Endothelial cell of umbilical vein (primary cell): ENCODE measurements around the gene RFX1. TPM values are rescaled to one million over a fixed set of nuclear protein-coding genes. Genes with fewer than 3 reads are reported as not detected.

Source experiments
- BruUV-seq: library from RNA; stranded (reverse); fragments of 400-500 nt; replicated peaks from 2 replicates; lab custom pipeline; 2021; lab: Mats Ljungman, UMichigan
- CTCF ChIA-PET: fragments of 300-600, 350-600 bp; sonication (Branson Sonifier 250); formaldehyde crosslinking; loops from one replicate; lab custom pipeline; 2021; ENCODE audit warnings: antibody characterized with exemption, inconsistent platforms; lab: Charles Lee
- POLR2A ChIA-PET: fragments of 300-600, 350-600 bp; sonication (Branson Sonifier 250); formaldehyde crosslinking; loops from one replicate; lab custom pipeline; 2021; ENCODE audit warnings: antibody characterized with exemption, inconsistent platforms; lab: Charles Lee
- DNase-seq: peaks from one replicate; pipeline ENCODE4 v3.0.0-alpha.2; 2011; ENCODE audit warnings: low read depth, low spot score
- FAIRE-seq: peaks from 2 replicates; lab custom pipeline; 2011; peaks lifted over from hg19 to GRCh38; lab: Jason Lieb, UNC
- H2AFZ ChIP-seq: 2 replicates; pipeline ENCODE4 v1.6.0; 2012; ENCODE audit warnings: low read depth, low read length, control low read depth, inconsistent platforms
- H3K27ac ChIP-seq: 2 replicates; pipeline ENCODE4 v1.5.1; 2011; ENCODE audit warnings: low read depth, mild to moderate bottlenecking, control low read depth, low read length, moderate library complexity; ENCODE audit not compliant: insufficient read depth
- H3K27me3 ChIP-seq, 2 experiments: 2 replicates each; pipeline versions ENCODE4 v1.6.0 to v1.6.1; 2011; ENCODE audit warnings: low read length in 2 of 2, mixed read lengths in 1 of 2; ENCODE audit not compliant: control insufficient read depth in 2 of 2, insufficient read depth in 2 of 2
- H3K36me3 ChIP-seq, 2 experiments: 2 replicates in 1 of 2; 3 replicates in 1 of 2; pipeline ENCODE4 v1.5.1; 2011; ENCODE audit warnings: low read length in 2 of 2, mild to moderate bottlenecking in 1 of 2, moderate library complexity in 1 of 2; ENCODE audit not compliant: control insufficient read depth in 2 of 2, insufficient read depth in 2 of 2; ENCODE audit errors: extremely low read depth in 1 of 2
- H3K4me1 ChIP-seq: 3 replicates; pipeline ENCODE4 v1.5.1; 2011; ENCODE audit warnings: mild to moderate bottlenecking, low read length; ENCODE audit not compliant: control insufficient read depth, insufficient read depth; ENCODE audit errors: extremely low read depth
- H3K4me2 ChIP-seq: 2 replicates; pipeline ENCODE4 v1.6.1; 2011; ENCODE audit warnings: low read length, control low read depth, mixed read lengths; ENCODE audit not compliant: insufficient read depth
- H3K4me3 ChIP-seq, 3 experiments: fragments of 200-600 bp in 1 of 3; sonication (generic), shearing (Covaris generic) in 1 of 3; replicated peaks in 1 of 3; 2 replicates each; pipeline ENCODE4 v1.5.1; 2011 to 2016; ENCODE audit warnings: control low read depth in 3 of 3, low read length in 3 of 3, mild to moderate bottlenecking in 2 of 3, inconsistent platforms in 1 of 3, low read depth in 1 of 3, moderate library complexity in 1 of 3; ENCODE audit not compliant: insufficient read depth in 1 of 3
- H3K79me2 ChIP-seq: 2 replicates; pipeline ENCODE4 v1.6.0; 2012; ENCODE audit warnings: low read length, inconsistent platforms; ENCODE audit not compliant: control insufficient read depth, insufficient read depth
- H3K9ac ChIP-seq: replicated peaks from 2 replicates; pipeline ENCODE3; 2011; ENCODE audit warnings: low read length, control low read depth; ENCODE audit not compliant: insufficient read depth; ENCODE audit errors: extremely low read depth
- H3K9me1 ChIP-seq: replicated peaks from 3 replicates; pipeline ENCODE4 v1.6.0; 2011; ENCODE audit warnings: mild to moderate bottlenecking, low read length; ENCODE audit not compliant: control insufficient read depth, insufficient read depth; ENCODE audit errors: extremely low read depth
- H3K9me3 ChIP-seq: replicated peaks from 2 replicates; pipeline ENCODE4 v1.5.1; 2012; ENCODE audit warnings: low read length, inconsistent platforms; ENCODE audit not compliant: control insufficient read depth, insufficient read depth
- H4K20me1 ChIP-seq: replicated peaks from 2 replicates; pipeline ENCODE3; 2011; ENCODE audit warnings: mild to moderate bottlenecking, low read length; ENCODE audit not compliant: control insufficient read depth, insufficient read depth; ENCODE audit errors: extremely low read depth
- EZH2 ChIP-seq: IDR thresholded peaks from 2 replicates; pipeline ENCODE4 v1.6.1; 2012; ENCODE audit warnings: borderline replicate concordance, low read depth, mild to moderate bottlenecking, moderate library complexity, low read length, inconsistent platforms; ENCODE audit not compliant: severe bottlenecking
- FOS ChIP-seq: IDR thresholded peaks from 2 replicates; pipeline ENCODE4 v1.6.1; 2011; ENCODE audit warnings: mild to moderate bottlenecking, low read length, moderate library complexity, borderline replicate concordance; ENCODE audit not compliant: insufficient read depth
- GATA2 ChIP-seq: IDR thresholded peaks from 2 replicates; pipeline ENCODE4 v1.7.0; 2011; ENCODE audit warnings: low read depth, mild to moderate bottlenecking, moderate library complexity, mixed read lengths, low read length; ENCODE audit not compliant: insufficient read length, insufficient read depth
- JUN ChIP-seq: IDR thresholded peaks from 2 replicates; pipeline ENCODE4 v1.6.1; 2011; ENCODE audit warnings: borderline replicate concordance, low read depth; ENCODE audit not compliant: insufficient read length, insufficient read depth
- POLR2A ChIP-seq: IDR thresholded peaks from 2 replicates; pipeline ENCODE4 v1.6.1; 2012; ENCODE audit warnings: low read depth, mild to moderate bottlenecking, control low read depth, low read length
- POLR2AphosphoS5 ChIP-seq: IDR thresholded peaks from 2 replicates; pipeline ENCODE4 v1.6.1; 2012; ENCODE audit warnings: low read depth, mild to moderate bottlenecking, control low read depth, low read length, moderate library complexity; ENCODE audit not compliant: insufficient read depth
- dilution Hi-C: fragments of 300-500 bp; cut with MboI; formaldehyde crosslinking; loops from one replicate; pipeline ENCODE4 v1.15.0; 2019; ENCODE audit warnings: low sequenced_read_pairs; ENCODE audit not compliant: extremely low pct_ligation_motif_present
- intact Hi-C: fragments of 100-400 bp; cut with micrococcal nuclease; formaldehyde crosslinking; loops from one replicate; pipeline ENCODE4 v1.10.0; 2022
- polyA plus RNA-seq, 4 experiments: library from polyadenylated mRNA; depleted of rRNA in 3 of 4; stranded (reverse) in 3 of 4; unstranded in 1 of 4; fragments of >200 nt; gene quantifications; 2 replicates each; pipeline versions ENCODE4 v1.2.1 to v1.2.3, GENCODE V29; 2011 to 2012; ENCODE audit warnings: missing spikeins in 1 of 4
- total RNA-seq: library from RNA; stranded (reverse); gene quantifications from 2 replicates; pipeline ENCODE4 v1.2.3, GENCODE V29; 2021
- TF ChIP-seq, protein P1 (sequence below): IDR thresholded peaks from 2 replicates; pipeline ENCODE4 v1.6.1; 2011; ENCODE audit not compliant: insufficient read depth, insufficient read length

The RFX1 gene
- total and polyA plus RNA-seq, 2 donors (not counting 3 experiments of a cell fraction or from before 2014, with no cell fraction given), result 2.3 to 14.7 TPM

DNA sequence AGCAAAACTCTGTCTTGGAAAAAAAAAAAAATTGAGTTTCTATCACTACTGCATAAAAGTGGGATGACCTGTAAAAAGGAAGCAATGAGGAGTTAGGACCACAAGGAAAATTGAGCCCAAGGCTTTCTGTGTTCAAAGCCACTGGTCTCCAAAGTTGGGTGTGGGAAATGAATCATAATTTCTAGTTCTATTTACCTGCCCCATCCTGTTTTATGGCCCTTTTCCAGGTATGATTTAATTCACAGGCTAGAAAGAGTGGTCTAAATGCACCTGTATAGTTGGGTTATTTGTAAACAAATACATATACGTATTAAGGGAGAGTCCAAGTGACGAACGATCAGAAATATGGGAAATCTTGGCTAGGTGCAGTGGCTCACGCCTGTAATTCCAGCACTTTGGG, 59.7 kb downstream of the RFX1 start:
- H3K27ac ChIP-seq, result no peak overlapping the region
- POLR2A ChIA-PET, result no interaction called here
- TF ChIP-seq POLR2A, result no peak
- no peak overlapping the region for H3K4me2 ChIP-seq
- CTCF ChIA-PET, result no interaction called here
- H3K9me1 ChIP-seq, result no peaks in the 10 kb centered on the region
- intact Hi-C loops (no loop called here), dilution Hi-C loops (no loop called here)
- no TSS peak for BruUV-seq
- H4K20me1 ChIP-seq, result no peaks in the 10 kb centered on the region
- H3K9me3 ChIP-seq, result no peaks in the 10 kb centered on the region
- no peak for DNase-seq
- no peaks in the 10 kb centered on the region for H3K79me2 ChIP-seq
- no peak for FAIRE-seq
- no peak overlapping the region for H3K4me3 ChIP-seq
- no peaks in the 10 kb centered on the region for H3K36me3 ChIP-seq
- H3K9ac ChIP-seq, result no peak overlapping the region
- H3K4me1 ChIP-seq, result no peaks in the 10 kb centered on the region
- no peak overlapping the region for H2AFZ ChIP-seq
- H3K27me3 ChIP-seq, result no peaks in the 10 kb centered on the region

DNA sequence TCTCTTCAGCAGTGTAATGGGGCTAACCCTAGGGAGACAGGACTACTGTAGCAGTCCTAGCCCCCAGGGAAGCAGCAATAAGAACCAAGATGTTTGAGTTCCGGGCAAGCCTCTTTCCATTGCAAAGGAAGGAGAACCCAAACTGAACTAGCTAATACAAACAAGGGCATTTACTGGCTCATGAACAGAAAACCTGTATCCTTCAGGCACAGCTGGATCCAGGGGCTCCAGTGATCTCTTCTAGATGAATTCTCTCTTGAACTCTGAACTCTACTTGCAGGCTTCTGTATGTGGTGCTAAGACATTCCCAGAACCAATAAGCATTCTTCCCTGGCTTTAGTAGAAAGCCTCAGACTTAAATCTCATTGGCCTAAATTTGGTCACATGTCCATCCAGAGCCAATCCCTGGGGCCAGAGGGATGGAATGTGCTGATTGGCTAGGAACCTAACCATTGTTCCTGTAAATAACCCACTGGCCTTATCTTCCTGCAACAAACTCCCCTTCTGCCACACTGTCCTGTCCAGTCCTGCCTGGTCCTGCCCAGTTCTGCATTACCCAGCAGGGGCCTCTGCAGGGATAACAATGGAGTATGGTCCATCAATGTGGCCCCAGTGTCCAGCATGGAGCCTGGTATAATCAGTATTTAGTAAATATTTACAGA, 64.0 kb downstream of the RFX1 start:
- H3K9ac ChIP-seq, result no peak overlapping the region
- no peak overlapping the region for H2AFZ ChIP-seq
- dilution Hi-C loops, result no loop called here
- no peak overlapping the region for H3K4me2 ChIP-seq
- TF ChIP-seq, protein P1, sequence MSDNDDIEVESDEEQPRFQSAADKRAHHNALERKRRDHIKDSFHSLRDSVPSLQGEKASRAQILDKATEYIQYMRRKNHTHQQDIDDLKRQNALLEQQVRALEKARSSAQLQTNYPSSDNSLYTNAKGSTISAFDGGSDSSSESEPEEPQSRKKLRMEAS, result no peak
- TF ChIP-seq JUN, result no peak
- TF ChIP-seq EZH2, result no peak
- TF ChIP-seq POLR2AphosphoS5, result no peak
- TF ChIP-seq GATA2, result no peak
- no peak for TF ChIP-seq FOS
- no peaks in the 10 kb centered on the region for H3K4me1 ChIP-seq
- no peaks in the 10 kb centered on the region for H3K36me3 ChIP-seq
- FAIRE-seq (no peak), DNase-seq (peak; percentile 13)
- intact Hi-C loops, result no loop called here
- H3K9me3 ChIP-seq, result no peaks in the 10 kb centered on the region
- no peak overlapping the region for H3K27ac ChIP-seq
- H3K9me1 ChIP-seq, result no peaks in the 10 kb centered on the region
- ChIA-PET CTCF (interaction anchor here (1.2 kb wide), 1 partner anchor 10 kb away, joined by 4 read pairs; no protein-coding TSS in a partner anchor), POLR2A (no interaction called here)
- peaks cover 0 to 3% of the 10 kb centered on the region in 2 experiments for H3K27me3 ChIP-seq
- no peaks in the 10 kb centered on the region for H4K20me1 ChIP-seq
- H3K4me3 ChIP-seq, result no peak overlapping the region
- no TSS peak for BruUV-seq
- no peaks in the 10 kb centered on the region for H3K79me2 ChIP-seq
